HCT116 (cell line): Measurements from ENCODE around the gene CCL27. TPM values are rescaled to one million over a fixed set of nuclear protein-coding genes. Genes with fewer than 3 reads are reported as not detected.

Source experiments
- ATAC-seq: fragments of 200-7000 bp; cut with Tn5 transposase; 2 replicates; pipeline ENCODE4 v1.9.1; 2020; ENCODE audit warnings: mild to moderate bottlenecking, moderate library complexity
- BruUV-seq: library from RNA; stranded (reverse); fragments of 400-500 nt; replicated peaks from 2 replicates; lab custom pipeline; 2021; lab: Mats Ljungman, UMichigan
- CTCF ChIA-PET: fragments of 300-600 bp; sonication (Branson Sonifier 250); formaldehyde crosslinking; loops from one replicate; lab custom pipeline; 2021; ENCODE audit warnings: antibody characterized with exemption; lab: Charles Lee
- POLR2A ChIA-PET: fragments of 300-600, 350-600 bp; sonication (Branson Sonifier 250); formaldehyde crosslinking; loops from one replicate; lab custom pipeline; 2021; ENCODE audit warnings: antibody characterized with exemption; lab: Charles Lee
- RAD21 ChIA-PET, 2 experiments: fragments of 300-600 bp; sonication (Branson Sonifier 250); formaldehyde crosslinking; loops; one replicate each; lab custom pipeline; 2023; ENCODE audit warnings: low total read pairs in 2 of 2; ENCODE audit not compliant: uncharacterized antibody in 2 of 2, unreplicated experiment in 2 of 2, low non-redundant PET in 1 of 2; lab: Charles Lee
- DNase-seq: peaks from one replicate; pipeline ENCODE4 v3.0.0-alpha.2; 2010; ENCODE audit warnings: low read depth, low spot score
- H2AFZ ChIP-seq: fragments of 200-600 bp; shearing (Covaris generic), sonication (generic); 2 replicates; pipeline ENCODE4 v1.6.1; 2017; ENCODE audit warnings: low read depth, mixed run types, mixed read lengths, antibody characterized with exemption, low read length; ENCODE audit not compliant: poor library complexity, severe bottlenecking
- H3K27ac ChIP-seq: 2 replicates; pipeline ENCODE4 v1.5.1; 2012; ENCODE audit warnings: low read depth, low read length
- H3K27me3 ChIP-seq: fragments of 200-600 bp; sonication (generic); 2 replicates; pipeline ENCODE4 v1.6.1; 2016; ENCODE audit warnings: mixed run types, low read length, mixed read lengths; ENCODE audit not compliant: insufficient read depth
- H3K36me3 ChIP-seq, 2 experiments: fragments of 200-500 bp in 1 of 2; fragments of 200-600 bp in 1 of 2; sonication (Bioruptor generic) in 1 of 2; sonication (generic) in 1 of 2; 2 replicates each; pipeline versions ENCODE4 v1.5.1 to v1.6.1; 2014 to 2016; ENCODE audit warnings: low read length in 2 of 2, inconsistent platforms in 1 of 2, mixed read lengths in 1 of 2, mixed run types in 1 of 2; ENCODE audit not compliant: insufficient read depth in 2 of 2, control insufficient read depth in 1 of 2
- H3K4me1 ChIP-seq, 2 experiments: fragments of 200-600 bp in 1 of 2; sonication (generic) in 1 of 2; 2 replicates each; pipeline versions ENCODE4 v1.5.1 to v1.6.1; 2012 to 2017; ENCODE audit warnings: low read length in 2 of 2, inconsistent platforms in 1 of 2, mild to moderate bottlenecking in 1 of 2, mixed read lengths in 1 of 2, mixed run types in 1 of 2, moderate library complexity in 1 of 2; ENCODE audit not compliant: insufficient read depth in 2 of 2, control insufficient read depth in 1 of 2
- H3K4me2 ChIP-seq: fragments of 200-600 bp; sonication (generic); 2 replicates; pipeline ENCODE4 v1.6.1; 2017; ENCODE audit warnings: mixed run types, low read length, mixed read lengths
- H3K4me3 ChIP-seq, 2 experiments: fragments of 200-600 bp in 1 of 2; sonication (generic) in 1 of 2; replicated peaks in 1 of 2; 2 replicates each; pipeline ENCODE4 v1.5.1; 2011 to 2016; ENCODE audit warnings: low read length in 2 of 2, control low read depth in 1 of 2, low read depth in 1 of 2, mild to moderate bottlenecking in 1 of 2, mixed read lengths in 1 of 2, mixed run types in 1 of 2
- H3K79me2 ChIP-seq: fragments of 200-600 bp; sonication (generic); 2 replicates; pipeline ENCODE4 v1.6.1; 2017; ENCODE audit warnings: mild to moderate bottlenecking, mixed run types, low read length, moderate library complexity, mixed read lengths; ENCODE audit not compliant: insufficient read depth
- H3K9ac ChIP-seq: fragments of 200-600 bp; sonication (generic); 2 replicates; pipeline ENCODE4 v1.6.1; 2016; ENCODE audit warnings: low read length, mixed read lengths
- H3K9me2 ChIP-seq: fragments of 200-600 bp; sonication (generic), shearing (Covaris generic); 2 replicates; pipeline ENCODE4 v1.6.1; 2017; ENCODE audit warnings: mixed run types, mild to moderate bottlenecking, moderate library complexity; ENCODE audit not compliant: insufficient read depth
- H3K9me3 ChIP-seq, 2 experiments: fragments of 200-500 bp in 1 of 2; fragments of 200-600 bp in 1 of 2; sonication (Bioruptor generic) in 1 of 2; sonication (generic) in 1 of 2; 2 replicates each; pipeline ENCODE4 v1.6.1; 2014 to 2017; ENCODE audit warnings: low read length in 2 of 2, mixed read lengths in 2 of 2, inconsistent platforms in 1 of 2, low read depth in 1 of 2, mild to moderate bottlenecking in 1 of 2, mixed run types in 1 of 2, moderate library complexity in 1 of 2; ENCODE audit not compliant: control insufficient read depth in 1 of 2, insufficient read depth in 1 of 2
- H4K20me1 ChIP-seq: fragments of 200-600 bp; sonication (generic), shearing (Covaris generic); 2 replicates; pipeline ENCODE4 v1.6.1; 2017; ENCODE audit warnings: mixed run types, mild to moderate bottlenecking, moderate library complexity; ENCODE audit not compliant: insufficient read depth
- ATF3 ChIP-seq: IDR thresholded peaks from 2 replicates; pipeline ENCODE4 v1.6.1; 2012
- CBX3 ChIP-seq: IDR thresholded peaks from 2 replicates; pipeline ENCODE4 v1.6.1; 2012; ENCODE audit warnings: low read depth
- EGR1 ChIP-seq: IDR thresholded peaks from 2 replicates; pipeline ENCODE4 v1.6.1; 2012; ENCODE audit warnings: low read depth
- ELF1 ChIP-seq: IDR thresholded peaks from 2 replicates; pipeline ENCODE4 v1.6.1; 2012; ENCODE audit warnings: low read depth, borderline replicate concordance
- EZH2 ChIP-seq: fragments of 200-600 bp; sonication (generic); IDR thresholded peaks from 2 replicates; pipeline ENCODE4 v1.6.1; 2017; ENCODE audit warnings: antibody characterized with exemption, mixed run types
- EZH2phosphoT487 ChIP-seq: fragments of 200-600 bp; IDR thresholded peaks from 2 replicates; pipeline ENCODE4 v1.6.1; 2018; ENCODE audit warnings: antibody characterized with exemption, borderline replicate concordance
- FOSL1 ChIP-seq: IDR thresholded peaks from 2 replicates; pipeline ENCODE4 v1.6.1; 2012; ENCODE audit warnings: low read depth
- JUND ChIP-seq: IDR thresholded peaks from 2 replicates; pipeline ENCODE4 v1.6.1; 2012
- POLR2AphosphoS5 ChIP-seq: IDR thresholded peaks from 2 replicates; pipeline ENCODE4 v1.6.1; 2011; ENCODE audit warnings: mild to moderate bottlenecking, low read depth, low read length, moderate library complexity
- RAD21 ChIP-seq: IDR thresholded peaks from 2 replicates; pipeline ENCODE4 v1.6.1; 2012; ENCODE audit warnings: low read depth, mild to moderate bottlenecking
- REST ChIP-seq: IDR thresholded peaks from 2 replicates; pipeline ENCODE4 v1.6.1; 2012; ENCODE audit warnings: low read depth
- SIN3A ChIP-seq: IDR thresholded peaks from 2 replicates; pipeline ENCODE4 v1.6.1; 2012; ENCODE audit warnings: low read depth
- SRF ChIP-seq: IDR thresholded peaks from 2 replicates; pipeline ENCODE4 v1.6.1; 2012; ENCODE audit warnings: low read depth
- YY1 ChIP-seq: IDR thresholded peaks from 2 replicates; pipeline ENCODE4 v1.6.1; 2011; ENCODE audit warnings: low read length, low read depth, moderate library complexity, mild to moderate bottlenecking; ENCODE audit not compliant: insufficient replicate concordance; ENCODE audit errors: extremely low read depth
- ZFX ChIP-seq: fragments of 450-650 bp; IDR thresholded peaks from 2 replicates; pipeline ENCODE4 v1.6.1; 2017
- intact Hi-C: fragments of 100-400 bp; cut with micrococcal nuclease; formaldehyde crosslinking; loops from 2 replicates; pipeline ENCODE4 v1.10.0; 2022
- total RNA-seq: library from RNA; stranded (reverse); gene quantifications from one replicate; pipeline ENCODE4 v1.2.1, GENCODE V29; 2021; ENCODE audit not compliant: unreplicated experiment

The CCL27 gene
- total RNA-seq, 1 experiment from 2014 or later = 1.0 TPM

- RAD21 ChIA-PET = no interaction called here
- DNase-seq = no peak
- TF ChIP-seq REST (no peak), YY1 (no peak), EZH2 (no peak), RAD21 (no peak), ATF3 (no peak), SRF (no peak), EZH2phosphoT487 (no peak), JUND (no peak), ELF1 (no peak), CBX3 (no peak), SIN3A (no peak), EGR1 (no peak), POLR2AphosphoS5 (no peak), ZFX (no peak), FOSL1 (no peak)
- TF ChIP-seq, all 23 proteins: peak for 0
- ChIA-PET POLR2A (no interaction called here), CTCF (no interaction called here)
- no peak overlapping the region for H2AFZ ChIP-seq
- H3K27ac ChIP-seq = no peak overlapping the region
- no peaks in the 10 kb centered on the region for H3K9me2 ChIP-seq
- H3K4me3 ChIP-seq = no peak overlapping the region
- no peaks in the 10 kb centered on the region for H4K20me1 ChIP-seq
- intact Hi-C loops = loop anchor here (10.0 kb wide), 1 partner anchor 313 kb away; the partner anchor contains the start of gene DNAJB5
- H3K79me2 ChIP-seq = peaks cover 12% of the 10 kb centered on the region; the same call in 1 of the 2 replicates
- no peak overlapping the region for H3K9ac ChIP-seq
- H3K4me1 ChIP-seq = peaks cover 0 to 3% of the 10 kb centered on the region in 2 experiments; a peak in 1 of 4 replicates
- no peaks in the 10 kb centered on the region for H3K36me3 ChIP-seq
- H3K9me3 ChIP-seq = no peaks in the 10 kb centered on the region
- H3K27me3 ChIP-seq = no peaks in the 10 kb centered on the region
- no peak for ATAC-seq
- no peak overlapping the region for H3K4me2 ChIP-seq
- no TSS peak for BruUV-seq
Measured at GRCh38 chr9:34671307-34671706, 8.8 kb upstream of the CCL27 start.
